Right ventricle myocardium superior (tissue), 1 donor: ENCODE data around the gene SVIL. TPM values are rescaled to one million over a fixed set of nuclear protein-coding genes. Genes with fewer than 3 reads are reported as not detected.
"Not testable (repeated sequence)": the region's sequence is repeated elsewhere in the genome, so short reads cannot be mapped to it uniquely, and the experiment has no call there.

Experiments
- ATAC-seq: fragments of 200-7000 bp; cut with Tn5 transposase; one replicate; pipeline ENCODE4 v1.9.1; 2020; ENCODE audit warnings: mild to moderate bottlenecking; ENCODE audit not compliant: poor library complexity
- DNase-seq: peaks from one replicate; pipeline ENCODE4 v3.0.0-alpha.2; 2020
- intact Hi-C: fragments of 100-400 bp; cut with DNase I; formaldehyde crosslinking; loops from one replicate; pipeline ENCODE4 v1.11.2; 2022
- total RNA-seq: library from RNA; stranded (reverse); fragmentation: NEBNext Ultra II Directional; extraction: Animal tissue kit (Norgen Biotek cat#: 25700); gene quantifications from one replicate; pipeline ENCODE4 v1.2.1, GENCODE V29; 2021
- donor health status: DM: no; HTN: yes; CAD: no; lungs with severe emphysema.

Gene SVIL
- total RNA-seq, 1 donor from 2014 or later: 298 TPM

DNA sequence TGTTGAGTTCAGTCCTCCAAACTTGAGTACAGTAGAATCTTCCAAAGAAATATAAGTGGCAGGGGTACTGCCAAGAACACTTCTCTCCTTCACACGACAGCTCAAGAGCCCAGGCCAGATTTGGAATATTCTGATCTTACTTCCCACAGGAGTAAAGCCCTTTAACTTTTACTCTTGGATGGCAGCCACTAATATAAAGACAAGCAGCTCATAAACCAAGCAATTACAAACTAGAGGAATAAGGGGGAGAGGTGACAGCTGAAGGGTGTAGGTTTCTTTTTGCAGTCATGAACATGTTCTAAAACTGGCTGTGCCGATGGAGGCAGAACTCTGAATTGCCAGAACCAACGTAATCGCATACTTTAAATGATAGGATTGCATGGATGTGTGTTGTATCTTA, 74.8 kb downstream of the SVIL start:
- intact Hi-C loops: no loop called here
- DNase-seq: no peak
- peak; percentile 58 for ATAC-seq

DNA sequence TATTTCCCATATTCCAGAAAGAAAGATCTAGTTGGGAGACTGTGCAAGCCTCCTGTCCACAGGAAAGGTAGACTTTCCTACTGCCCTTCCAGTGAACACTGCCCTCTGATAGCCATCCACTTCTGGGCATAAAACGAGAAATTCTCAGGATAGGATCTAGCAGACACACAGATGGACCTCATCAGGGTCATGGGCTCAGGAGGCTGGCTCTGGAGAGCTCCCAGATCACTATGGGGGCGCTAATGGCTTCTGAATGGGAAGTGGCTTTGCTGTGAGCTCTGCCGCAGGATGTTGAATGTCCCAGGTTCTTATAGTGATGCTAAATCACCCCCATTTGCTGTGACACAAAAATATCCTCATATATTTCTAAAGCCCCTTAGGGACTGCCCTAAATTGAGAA, 77.1 kb downstream of the SVIL start:
- no peak for ATAC-seq
- no peak for DNase-seq
- intact Hi-C loops: no loop called here

DNA sequence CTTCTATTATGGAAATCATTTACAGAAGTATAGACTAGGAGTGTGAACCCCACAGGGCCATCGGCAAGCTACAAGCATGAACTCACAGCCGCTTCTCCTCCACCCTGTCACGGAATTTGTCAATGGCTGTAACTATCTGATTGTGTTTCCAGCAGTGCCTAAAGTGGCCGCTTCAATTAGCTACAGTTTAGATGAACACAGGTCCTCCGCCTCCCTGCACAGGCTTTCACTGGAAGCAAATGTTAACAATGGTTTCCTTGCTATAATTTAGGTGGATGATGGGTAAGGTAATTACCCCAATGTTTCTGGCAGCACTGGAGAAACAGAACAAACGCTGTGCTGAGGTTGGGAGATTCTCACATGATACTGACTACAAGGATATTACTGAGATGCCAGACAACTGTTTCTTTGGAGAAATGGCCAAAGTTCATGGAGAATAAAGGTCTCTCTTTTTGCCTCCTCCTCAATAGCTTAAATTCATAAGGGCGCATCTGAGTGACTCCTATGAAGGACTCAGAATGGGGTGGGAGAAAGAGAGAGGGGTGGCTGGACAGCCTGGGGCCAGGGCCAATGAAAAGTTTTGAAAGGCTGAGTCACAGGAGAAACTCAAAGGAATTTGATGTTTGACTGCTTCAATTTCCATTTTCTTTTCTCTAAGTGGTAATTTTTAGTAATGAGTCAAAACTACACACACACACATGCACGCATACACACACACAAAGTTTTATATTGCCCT, 78.9 kb downstream of the SVIL start:
- DNase-seq (no peak), ATAC-seq (no peak)
- intact Hi-C loops: no loop called here

DNA sequence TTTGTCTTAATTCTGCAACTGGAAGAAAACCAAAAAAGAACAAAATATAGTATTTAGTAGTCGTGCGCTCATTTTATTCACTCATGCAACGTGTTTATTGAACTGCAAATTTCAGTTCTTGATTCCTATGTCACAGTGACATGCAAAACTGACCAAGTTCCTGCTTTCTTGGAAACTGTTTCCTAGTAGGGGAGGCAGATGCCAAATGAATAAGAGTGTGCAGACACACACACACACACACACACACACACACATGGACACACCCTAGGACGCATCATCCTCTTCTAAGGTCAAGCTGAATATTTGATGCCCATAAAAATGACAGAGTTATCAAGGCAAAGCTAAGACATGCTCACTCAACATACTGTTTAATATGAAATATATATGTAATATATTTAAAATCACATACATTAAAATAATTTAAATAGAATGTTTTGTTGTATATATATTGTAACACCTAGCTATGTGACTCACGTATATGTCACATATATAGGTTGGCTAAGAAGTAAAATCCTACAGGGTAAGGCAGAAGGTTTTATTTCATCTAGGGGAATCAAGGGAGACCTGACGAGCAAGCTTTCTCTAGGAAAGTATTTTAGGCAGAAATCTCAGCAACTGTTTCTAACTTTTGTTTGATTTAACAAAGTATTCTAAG, 79.6 kb downstream of the SVIL start:
- no peak for ATAC-seq
- DNase-seq: no peak
- intact Hi-C loops: no loop called here

- DNase-seq (no peak), ATAC-seq (no peak)
- intact Hi-C loops: no loop called here
Measured at GRCh38 chr10:29554660-29555059, 80.1 kb downstream of the SVIL start.

GRCh38 chr10:29553544-29554250, 81.1 kb downstream of the SVIL start:
- intact Hi-C loops: no loop called here
- ATAC-seq (no peak), DNase-seq (no peak)

- DNase-seq, ATAC-seq, intact Hi-C loops: not testable (repeated sequence)
Measured at GRCh38 chr10:29553116-29553515, 81.7 kb downstream of the SVIL start.

GRCh38 chr10:29549493-29549892, 85.3 kb downstream of the SVIL start:
- DNase-seq, ATAC-seq, intact Hi-C loops: not testable (repeated sequence)

DNA sequence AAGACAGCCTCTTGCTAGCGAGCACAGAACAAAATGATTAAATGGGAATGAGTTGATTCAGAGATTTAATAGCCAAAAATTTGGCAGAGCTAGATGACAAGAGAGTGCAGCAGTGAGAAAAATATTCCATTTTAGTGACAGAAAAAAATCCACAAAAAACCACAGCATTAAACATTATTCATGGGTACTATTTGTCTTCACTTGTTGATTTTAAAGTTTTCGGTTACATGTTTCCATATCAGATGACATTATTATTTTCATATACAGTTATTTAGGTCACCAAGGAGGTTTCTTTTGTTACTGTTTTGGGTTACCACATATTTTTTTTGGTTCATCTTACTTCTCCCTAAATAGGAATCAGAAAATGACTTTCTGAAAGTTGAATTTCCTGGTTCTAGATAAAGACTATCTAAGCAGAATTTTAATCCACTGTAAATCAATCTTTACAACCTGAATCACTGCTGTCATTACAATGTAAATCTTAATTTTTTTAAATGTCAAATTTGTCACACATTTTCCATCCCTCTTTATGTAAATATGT, 87.9 kb downstream of the SVIL start:
- DNase-seq (no peak), ATAC-seq (no peak)
- intact Hi-C loops: no loop called here

- DNase-seq: no peak
- ATAC-seq: peak; percentile 69
- intact Hi-C loops: no loop called here
Measured at GRCh38 chr10:29545122-29545521, 89.6 kb downstream of the SVIL start.

DNA sequence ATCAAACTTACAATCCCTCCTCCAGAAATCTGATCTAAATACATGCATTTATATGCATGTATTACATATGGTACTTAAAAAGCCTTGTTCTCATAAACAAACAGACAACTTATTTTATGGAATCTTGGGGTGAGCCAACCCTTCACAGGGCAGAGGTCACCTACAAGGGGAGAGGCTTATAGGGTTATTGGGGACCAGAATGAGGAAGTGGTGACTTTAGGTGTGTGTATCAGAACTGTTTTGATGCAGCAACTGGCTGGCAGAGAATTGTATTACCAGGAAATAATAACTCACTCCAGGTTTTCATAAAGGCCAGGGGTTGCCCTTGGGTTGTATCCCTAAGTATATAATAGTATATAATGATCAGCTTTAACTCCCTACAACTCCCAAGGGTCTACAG, 91.1 kb downstream of the SVIL start:
- peak; percentile 2 for ATAC-seq
- no peak for DNase-seq
- intact Hi-C loops: no loop called here

GRCh38 chr10:29542723-29543122, 92.0 kb downstream of the SVIL start:
- intact Hi-C loops: no loop called here
- ATAC-seq (peak; percentile 19), DNase-seq (no peak)

DNA sequence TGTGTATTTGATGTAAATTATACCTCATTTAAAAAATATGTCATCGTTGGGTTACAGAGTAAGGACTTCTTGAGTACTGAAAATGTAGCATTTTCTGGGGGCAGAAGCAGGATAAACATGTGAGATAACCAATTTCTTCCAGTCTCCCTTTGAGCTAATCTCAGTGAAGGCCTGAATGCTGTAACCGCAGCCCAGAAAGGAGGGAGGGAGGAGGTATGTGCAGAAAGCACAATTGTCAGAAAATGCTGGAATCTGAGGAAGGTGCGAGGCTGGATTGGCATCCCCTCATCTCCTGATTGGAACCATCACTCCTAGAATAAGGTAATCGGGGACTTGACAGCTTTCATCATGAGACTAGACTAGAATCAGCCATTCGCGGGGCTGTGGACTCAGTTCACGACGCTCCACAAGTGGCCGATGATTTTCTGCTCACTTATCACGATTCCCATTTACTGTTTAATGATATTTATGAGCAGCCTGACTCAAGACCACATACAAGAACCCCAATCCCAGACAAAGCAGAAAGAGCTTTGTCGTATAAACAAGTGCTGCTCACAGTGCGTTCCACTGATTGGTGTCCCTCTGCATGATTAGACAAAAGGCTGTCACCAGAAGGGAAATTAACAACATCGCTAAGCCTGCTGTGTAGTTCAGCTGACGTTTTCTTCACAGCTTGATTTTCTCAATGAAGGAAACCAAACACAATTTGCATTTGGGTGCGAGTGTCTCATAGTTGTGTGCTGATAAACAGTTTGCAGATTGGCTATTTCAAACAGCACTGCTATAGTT, 93.2 kb downstream of the SVIL start:
- intact Hi-C loops: no loop called here
- ATAC-seq: no peak
- no peak for DNase-seq

GRCh38 chr10:29540016-29540415, 94.8 kb downstream of the SVIL start:
- intact Hi-C loops: no loop called here
- ATAC-seq (no peak), DNase-seq (no peak)

GRCh38 chr10:29539412-29539811, 95.4 kb downstream of the SVIL start:
- intact Hi-C loops: loop anchor here (10.0 kb wide), 1 partner anchor 195 kb away; no protein-coding TSS in a partner anchor
- ATAC-seq: no peak
- DNase-seq: no peak

DNA sequence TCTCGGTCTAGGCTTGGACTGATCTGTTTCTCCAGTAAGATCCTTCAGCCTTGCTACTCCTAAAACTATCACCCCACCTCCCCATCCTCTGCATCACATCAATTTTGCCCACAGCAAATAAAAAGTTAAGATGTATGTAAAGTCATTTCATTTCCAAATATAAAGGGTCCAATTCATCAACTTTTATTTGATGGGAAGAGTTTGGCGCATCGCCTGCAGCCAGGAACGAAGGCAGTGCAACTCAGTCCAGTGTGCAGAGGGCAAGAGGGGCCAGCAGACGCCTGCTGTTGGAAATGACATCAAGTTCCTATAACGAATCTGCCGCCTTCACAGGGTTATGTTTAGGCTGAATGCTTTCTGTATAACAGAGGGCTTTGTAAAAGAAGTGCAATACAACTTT, 97.0 kb downstream of the SVIL start:
- intact Hi-C loops: loop anchor here (10.0 kb wide), 1 partner anchor 197 kb away; no protein-coding TSS in a partner anchor
- ATAC-seq: no peak
- no peak for DNase-seq

- intact Hi-C loops: loop anchor here (10.0 kb wide), 1 partner anchor 198 kb away; no protein-coding TSS in a partner anchor
- DNase-seq: not testable (repeated sequence)
- peak; percentile 55 for ATAC-seq
Measured at GRCh38 chr10:29536691-29537090, 98.1 kb downstream of the SVIL start.

- ATAC-seq (peak; percentile 30), DNase-seq (no peak)
- intact Hi-C loops: loop anchor here (10.0 kb wide), 1 partner anchor 199 kb away; no protein-coding TSS in a partner anchor
Measured at GRCh38 chr10:29535778-29536453, 98.9 kb downstream of the SVIL start.
